Measurements from ENCODE around the gene GPR146. TPM values are rescaled to one million over a fixed set of nuclear protein-coding genes. Genes with fewer than 3 reads are reported as not detected.

The GPR146 gene
- total and polyA plus RNA-seq, 2 donors from 2014 or later, result 7.6 to 10.3 TPM

DNA sequence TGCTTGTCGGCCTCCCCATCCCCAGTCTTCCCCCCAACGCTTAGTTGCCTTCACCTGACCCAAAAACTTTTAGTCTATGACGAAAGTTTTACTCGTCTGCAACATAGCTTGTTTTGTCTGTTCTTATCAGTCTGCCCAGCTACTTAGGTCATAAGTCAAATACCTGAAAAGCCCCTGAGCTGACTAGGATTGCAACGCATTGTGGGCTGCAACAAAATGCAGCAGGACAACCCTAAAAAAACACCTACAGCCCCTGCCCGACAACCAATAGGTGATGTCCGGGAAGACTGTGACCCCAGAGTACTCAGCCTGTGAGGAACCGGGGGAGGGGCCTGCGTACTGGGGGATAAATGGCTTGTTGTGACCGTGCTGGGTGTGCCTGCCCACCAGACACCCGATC, 24.3 kb downstream of the GPR146 start:
- Histone ChIP-seq H3K9me3 (ENCODE audit: control insufficient read depth in 2 of 3, insufficient read depth in 1 of 3, low read length in 3 of 3) (peaks cover 0 to 2% (median 0%) of the 10 kb centered on the region in 3 donors), H3K27ac (ENCODE audit: low read depth in 2 of 2, low read length in 2 of 2) (no peak overlapping the region), H3K4me3 (ENCODE audit: low read length in 3 of 3) (no peak overlapping the region), H3K27me3 (ENCODE audit: control insufficient read depth, insufficient read depth, low read length) (no peaks in the 10 kb centered on the region), H3K36me3 (ENCODE audit: control insufficient read depth in 2 of 3, insufficient read depth in 3 of 3, low read length in 3 of 3) (peaks cover 0 to 2% (median 0%) of the 10 kb centered on the region in 3 donors), H3K4me1 (ENCODE audit: control insufficient read depth in 2 of 3, insufficient read depth in 2 of 3, low read depth in 1 of 3, low read length in 3 of 3) (peaks cover 0 to 9% (median 0%) of the 10 kb centered on the region in 3 donors), H3K9ac (ENCODE audit: low read length in 3 of 3) (no peak overlapping the region)
- no peak for FAIRE-seq
- no peak for TF ChIP-seq CTCF (IDR thresholded peaks at IDR 0.05; ENCODE audit: borderline replicate concordance, extremely low read depth, insufficient read depth)
- intact Hi-C loops (cut with DNase I), result no loop called here
- DNase-seq, result no peak

DNA sequence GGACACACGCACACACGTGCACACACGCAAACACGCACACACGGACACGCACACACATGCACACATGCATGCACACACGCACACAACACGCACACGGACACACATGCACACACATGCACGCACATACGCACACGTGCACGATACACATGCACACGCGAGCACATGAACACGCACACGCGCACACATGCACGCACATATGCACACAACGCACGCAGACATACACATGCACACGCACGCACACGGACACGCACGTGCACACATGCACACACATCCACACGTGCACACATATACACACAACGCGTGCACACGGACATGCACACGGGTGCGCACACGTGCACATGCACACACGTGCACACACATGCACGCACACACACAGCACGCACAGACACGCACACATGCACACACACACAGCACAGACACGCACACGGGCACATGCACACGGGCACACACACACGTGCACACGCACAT, 26.2 kb downstream of the GPR146 start:
- no peak for DNase-seq
- Histone ChIP-seq H3K4me1 (ENCODE audit: control insufficient read depth in 2 of 3, insufficient read depth in 2 of 3, low read depth in 1 of 3, low read length in 3 of 3) (peaks cover 0 to 6% (median 0%) of the 10 kb centered on the region in 3 donors), H3K27ac (ENCODE audit: low read depth in 2 of 2, low read length in 2 of 2) (no peak overlapping the region), H3K4me3 (ENCODE audit: low read length in 3 of 3) (peak overlapping the region in 1 of 3 donors; percentile 26), H3K9ac (ENCODE audit: low read length in 3 of 3) (no peak overlapping the region), H3K27me3 (ENCODE audit: control insufficient read depth, insufficient read depth, low read length) (no peaks in the 10 kb centered on the region), H3K36me3 (ENCODE audit: control insufficient read depth in 2 of 3, insufficient read depth in 3 of 3, low read length in 3 of 3) (peaks cover 0 to 2% (median 0%) of the 10 kb centered on the region in 3 donors), H3K9me3 (ENCODE audit: control insufficient read depth in 2 of 3, insufficient read depth in 1 of 3, low read length in 3 of 3) (peaks cover 0 to 2% (median 0%) of the 10 kb centered on the region in 3 donors)
- TF ChIP-seq CTCF (IDR thresholded peaks at IDR 0.05; ENCODE audit: borderline replicate concordance, extremely low read depth, insufficient read depth), result no peak
- no peak for FAIRE-seq
- intact Hi-C loops (cut with DNase I), result no loop called here

DNA sequence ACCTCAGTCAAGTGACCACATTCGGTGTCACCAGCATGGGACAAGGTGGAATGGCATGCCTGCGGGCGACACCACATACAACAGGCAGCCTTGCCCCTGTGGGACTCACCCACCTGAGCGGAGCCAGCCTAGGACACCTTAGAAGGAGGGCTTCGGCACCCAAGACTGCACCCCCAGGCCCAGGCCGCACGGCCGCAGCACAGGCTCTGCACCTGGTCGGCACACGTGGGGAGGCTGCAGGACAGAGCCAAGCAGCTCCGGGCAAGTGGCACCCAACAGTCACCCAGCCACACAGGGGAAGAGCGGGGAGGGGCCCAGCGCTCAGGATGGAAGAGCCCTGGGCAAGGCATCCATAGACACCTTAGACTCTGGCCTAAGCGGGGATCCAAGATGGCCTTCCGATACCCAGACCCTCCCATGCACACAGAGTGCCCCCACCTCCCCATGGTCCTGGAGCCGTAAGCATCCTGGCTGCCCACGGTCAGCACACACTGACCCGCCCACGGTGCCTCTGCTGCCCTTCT, 27.4 kb downstream of the GPR146 start:
- FAIRE-seq (no peak), DNase-seq (no peak)
- no peak for TF ChIP-seq CTCF (IDR thresholded peaks at IDR 0.05; ENCODE audit: borderline replicate concordance, extremely low read depth, insufficient read depth)
- peaks cover 0 to 2% (median 0%) of the 10 kb centered on the region in 3 donors for H3K9me3 ChIP-seq (ENCODE audit: control insufficient read depth in 2 of 3, insufficient read depth in 1 of 3, low read length in 3 of 3)
- H3K27me3 ChIP-seq (ENCODE audit: control insufficient read depth, insufficient read depth, low read length), result no peaks in the 10 kb centered on the region
- H3K9ac ChIP-seq (ENCODE audit: low read length in 3 of 3), result no peak overlapping the region
- peaks cover 0 to 6% (median 0%) of the 10 kb centered on the region in 3 donors for H3K4me1 ChIP-seq (ENCODE audit: control insufficient read depth in 2 of 3, insufficient read depth in 2 of 3, low read depth in 1 of 3, low read length in 3 of 3)
- intact Hi-C loops (cut with DNase I), result no loop called here
- H3K27ac ChIP-seq (ENCODE audit: low read depth in 2 of 2, low read length in 2 of 2), result no peak overlapping the region
- no peak overlapping the region for H3K4me3 ChIP-seq (ENCODE audit: low read length in 3 of 3)
- H3K36me3 ChIP-seq (ENCODE audit: control insufficient read depth in 2 of 3, insufficient read depth in 3 of 3, low read length in 3 of 3), result peaks cover 0 to 2% (median 0%) of the 10 kb centered on the region in 3 donors

Measured in kidney (tissue), 14 donors.